ENCODE measurements around the gene CORO1C. TPM values are rescaled to one million over a fixed set of nuclear protein-coding genes. Genes with fewer than 3 reads are reported as not detected.

The CORO1C gene
- total RNA-seq, 1 donor from 2014 or later, result 391 TPM

- peak overlapping the region; percentile 68 for H3K4me2 ChIP-seq (ENCODE audit: low read length)
Observed at GRCh38 chr12:108722992-108723766, 8.1 kb downstream of the CORO1C start.

GRCh38 chr12:108722463-108722862 lies 8.9 kb downstream of the CORO1C start:
- H3K27me3 Mint-ChIP-seq (ENCODE audit: low read depth, unreplicated experiment), result no peaks in the 10 kb centered on the region
- H3K4me1 Mint-ChIP-seq (ENCODE audit: low read depth, unreplicated experiment), result peaks cover 69% of the 10 kb centered on the region
- H3K36me3 Mint-ChIP-seq (ENCODE audit: low read depth, unreplicated experiment), result peaks cover 7% of the 10 kb centered on the region
- FAIRE-seq, result no peak
- peak overlapping the region; percentile 41 for H3K4me3 Mint-ChIP-seq (ENCODE audit: unreplicated experiment)
- Histone ChIP-seq H3K9me3 (ENCODE audit: insufficient read depth, low read depth, low read length) (no peaks in the 10 kb centered on the region), H3K4me2 (ENCODE audit: low read length) (peak overlapping the region; percentile 68), H3K27me3 (ENCODE audit: insufficient read depth, low read length) (no peaks in the 10 kb centered on the region), H3K79me2 (ENCODE audit: insufficient read depth, low read length) (peaks cover 96% of the 10 kb centered on the region), H3K9ac (ENCODE audit: low read length) (peak overlapping the region; percentile 81), H4K20me1 (ENCODE audit: insufficient read depth, low read length) (peaks cover 6% of the 10 kb centered on the region), H3K4me1 (ENCODE audit: insufficient read depth, low read length) (peaks cover 57% of the 10 kb centered on the region), H3K36me3 (ENCODE audit: insufficient read depth, low read length) (peaks cover 5% of the 10 kb centered on the region), H3K4me3 (ENCODE audit: insufficient read depth, low read depth, low read length) (peak overlapping the region; percentile 15), H3K27ac (ENCODE audit: low read depth, low read length) (peak overlapping the region; percentile 98), H2AFZ (ENCODE audit: low read depth, low read length) (no peak overlapping the region)
- no peak for DNase-seq (ENCODE audit: low read depth)
- TF ChIP-seq CTCF (IDR thresholded peaks at IDR 0.05; ENCODE audit: insufficient read depth, low read depth, low read length) (no peak), EZH2 (IDR thresholded peaks at IDR 0.05; ENCODE audit: insufficient read depth, low read length) (no peak)
- no peaks in the 10 kb centered on the region for H3K9me3 Mint-ChIP-seq (ENCODE audit: unreplicated experiment)
- H3K27ac Mint-ChIP-seq (ENCODE audit: unreplicated experiment), result peak overlapping the region; percentile 79

More at GRCh38 chr12:108722992-108723766, 8.1 kb downstream of the CORO1C start:
- FAIRE-seq, result peak; percentile 92
- peaks cover 9% of the 10 kb centered on the region for H4K20me1 ChIP-seq (ENCODE audit: insufficient read depth, low read length)
- peak overlapping the region; percentile 79 for H3K27ac Mint-ChIP-seq (ENCODE audit: unreplicated experiment)
- no peaks in the 10 kb centered on the region for H3K27me3 ChIP-seq (ENCODE audit: insufficient read depth, low read length)
- TF ChIP-seq CTCF (IDR thresholded peaks at IDR 0.05; ENCODE audit: insufficient read depth, low read depth, low read length) (no peak), EZH2 (IDR thresholded peaks at IDR 0.05; ENCODE audit: insufficient read depth, low read length) (no peak)
- H3K36me3 Mint-ChIP-seq (ENCODE audit: low read depth, unreplicated experiment), result peaks cover 7% of the 10 kb centered on the region
- H3K4me3 Mint-ChIP-seq (ENCODE audit: unreplicated experiment), result peak overlapping the region; percentile 51
- peaks cover 58% of the 10 kb centered on the region for H3K4me1 ChIP-seq (ENCODE audit: insufficient read depth, low read length)
- peaks cover 5% of the 10 kb centered on the region for H3K36me3 ChIP-seq (ENCODE audit: insufficient read depth, low read length)
- peak overlapping the region; percentile 98 for H3K27ac ChIP-seq (ENCODE audit: low read depth, low read length)
- H3K4me1 Mint-ChIP-seq (ENCODE audit: low read depth, unreplicated experiment), result peaks cover 73% of the 10 kb centered on the region
- peak; percentile 96 for DNase-seq (ENCODE audit: low read depth)
- H3K9me3 ChIP-seq (ENCODE audit: insufficient read depth, low read depth, low read length), result no peaks in the 10 kb centered on the region
- peak overlapping the region; percentile 15 for H3K4me3 ChIP-seq (ENCODE audit: insufficient read depth, low read depth, low read length)
- H3K9me3 Mint-ChIP-seq (ENCODE audit: unreplicated experiment), result no peaks in the 10 kb centered on the region
- H3K9ac ChIP-seq (ENCODE audit: low read length), result peak overlapping the region; percentile 81
- H3K79me2 ChIP-seq (ENCODE audit: insufficient read depth, low read length), result peaks cover 96% of the 10 kb centered on the region
- H2AFZ ChIP-seq (ENCODE audit: low read depth, low read length), result no peak overlapping the region
- H3K27me3 Mint-ChIP-seq (ENCODE audit: low read depth, unreplicated experiment), result no peaks in the 10 kb centered on the region

GRCh38 chr12:108721824-108722223 lies 9.5 kb downstream of the CORO1C start:
- H3K9ac ChIP-seq (ENCODE audit: low read length), result peak overlapping the region; percentile 81

More at GRCh38 chr12:108721824-108722223, 9.5 kb downstream of the CORO1C start:
- Histone ChIP-seq H4K20me1 (ENCODE audit: insufficient read depth, low read length) (peaks cover 12% of the 10 kb centered on the region), H2AFZ (ENCODE audit: low read depth, low read length) (no peak overlapping the region), H3K9me3 (ENCODE audit: insufficient read depth, low read depth, low read length) (no peaks in the 10 kb centered on the region), H3K4me2 (ENCODE audit: low read length) (peak overlapping the region; percentile 68), H3K4me3 (ENCODE audit: insufficient read depth, low read depth, low read length) (no peak overlapping the region), H3K79me2 (ENCODE audit: insufficient read depth, low read length) (peaks cover 96% of the 10 kb centered on the region), H3K27ac (ENCODE audit: low read depth, low read length) (peak overlapping the region; percentile 98), H3K27me3 (ENCODE audit: insufficient read depth, low read length) (no peaks in the 10 kb centered on the region), H3K4me1 (ENCODE audit: insufficient read depth, low read length) (peaks cover 58% of the 10 kb centered on the region), H3K36me3 (ENCODE audit: insufficient read depth, low read length) (peaks cover 3% of the 10 kb centered on the region)
- FAIRE-seq (no peak), DNase-seq (ENCODE audit: low read depth) (no peak)
- peak overlapping the region; percentile 79 for H3K27ac Mint-ChIP-seq (ENCODE audit: unreplicated experiment)
- H3K36me3 Mint-ChIP-seq (ENCODE audit: low read depth, unreplicated experiment), result peaks cover 9% of the 10 kb centered on the region
- no peaks in the 10 kb centered on the region for H3K27me3 Mint-ChIP-seq (ENCODE audit: low read depth, unreplicated experiment)
- TF ChIP-seq EZH2 (IDR thresholded peaks at IDR 0.05; ENCODE audit: insufficient read depth, low read length) (no peak), CTCF (IDR thresholded peaks at IDR 0.05; ENCODE audit: insufficient read depth, low read depth, low read length) (no peak)
- H3K4me1 Mint-ChIP-seq (ENCODE audit: low read depth, unreplicated experiment), result peaks cover 70% of the 10 kb centered on the region
- H3K9me3 Mint-ChIP-seq (ENCODE audit: unreplicated experiment), result no peaks in the 10 kb centered on the region
- peak overlapping the region; percentile 41 for H3K4me3 Mint-ChIP-seq (ENCODE audit: unreplicated experiment)

Data from astrocyte (in vitro differentiated cells and primary cell).